ENCODE results near the gene C15orf40. TPM values are rescaled to one million over a fixed set of nuclear protein-coding genes. Genes with fewer than 3 reads are reported as not detected.
A peak's percentile ranks its signal among the peaks of the same experiment; 100 is the strongest.

The C15orf40 gene
- total and polyA plus RNA-seq, 9 of the 15 experiments (the other 6 are each of a cell fraction or from before 2014, with no cell fraction given), result 15.9 to 52.0 (median 27.0) TPM

DNA sequence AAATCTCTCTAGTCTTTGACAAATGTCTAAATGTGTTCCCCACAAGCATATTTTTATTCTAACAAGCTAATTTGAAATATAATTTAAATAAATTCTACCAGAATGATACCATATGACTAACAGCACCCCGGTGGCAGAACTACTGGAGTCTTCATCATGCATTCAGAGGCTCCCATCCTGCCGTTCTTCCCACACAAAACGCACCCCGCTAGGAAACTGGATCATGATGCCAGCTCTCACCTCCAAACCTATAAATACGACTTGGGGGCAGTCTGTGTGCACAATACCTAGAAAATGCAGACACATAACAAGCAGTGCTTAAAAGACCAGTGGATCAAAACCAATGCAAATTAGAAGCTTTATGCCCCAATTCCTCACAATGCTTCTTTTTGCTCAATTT, 67.4 kb downstream of the C15orf40 start (continued):
- no peak for TF ChIP-seq BDP1 (IDR thresholded peaks at IDR 0.05; ENCODE audit: insufficient read depth, insufficient read length)
- no peak for TF ChIP-seq NFATC3 (IDR thresholded peaks at IDR 0.05)
- TF ChIP-seq ZEB2 (IDR thresholded peaks at IDR 0.05), result no peak
- TF ChIP-seq MTA3 (IDR thresholded peaks at IDR 0.05; ENCODE audit: borderline replicate concordance), result no peak
- TF ChIP-seq SMARCC2 (IDR thresholded peaks at IDR 0.05; ENCODE audit: low read depth), result no peak
- no peak for TF ChIP-seq TAF9B (IDR thresholded peaks at IDR 0.05; ENCODE audit: partially characterized antibody)
- TF ChIP-seq PHB2 (IDR thresholded peaks at IDR 0.05; ENCODE audit: low read depth), result no peak
- TF ChIP-seq TBL1XR1 (IDR thresholded peaks at IDR 0.05; ENCODE audit: low read length in 2 of 2), result no peak
- no peak for TF ChIP-seq NCOA1 (IDR thresholded peaks at IDR 0.05; ENCODE audit: low read depth)
- TF ChIP-seq CBFB (CRISPR knock-in tag; IDR thresholded peaks at IDR 0.05), result no peak
- no peak for TF ChIP-seq MEF2D (tag; conservative IDR thresholded peaks at IDR 0.05; ENCODE audit: low read depth)
- TF ChIP-seq ZNF644 (tag; IDR thresholded peaks at IDR 0.05; ENCODE audit: low read depth), result no peak

DNA sequence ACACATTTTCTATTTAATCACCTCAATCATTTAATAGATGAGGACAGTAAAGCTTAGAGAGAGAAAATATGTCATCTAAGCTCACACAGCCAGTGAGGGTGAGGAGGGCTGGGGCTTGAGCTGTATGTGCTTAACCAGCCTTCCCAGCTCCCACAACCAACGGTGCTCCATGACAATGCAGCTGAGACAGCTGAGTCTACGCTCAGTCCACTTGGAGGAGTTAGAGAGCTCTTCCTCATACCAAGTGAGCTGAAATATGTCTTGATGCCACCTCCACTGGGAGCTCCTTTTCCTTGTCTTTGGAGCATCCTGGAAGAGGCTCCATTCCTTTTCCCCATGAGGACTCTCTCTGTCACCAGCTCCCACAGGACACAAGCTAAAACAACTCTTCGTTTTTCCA, 68.3 kb downstream of the C15orf40 start:
- 0% methylated on average over 3 of the region's 3 CpGs for WGBS (ENCODE audit: insufficient coverage, low coverage, missing lambda C conversion rate)
- Histone ChIP-seq H3K9me3 (replicated peaks; ENCODE audit: control insufficient read depth, insufficient read depth, low read depth, low read length) (no peaks in the 10 kb centered on the region), H3K36me3 (ENCODE audit: control insufficient read depth, insufficient read depth, low read length) (no peaks in the 10 kb centered on the region), H3K4me1 (replicated peaks in 1 of 2; ENCODE audit: control insufficient read depth in 2 of 2, insufficient read depth in 2 of 2, low read length in 2 of 2) (no peaks in the 10 kb centered on the region), H3K27ac (ENCODE audit: extremely low read depth, low read depth, low read length) (no peak overlapping the region), H3K4me2 (ENCODE audit: insufficient read depth, low read length) (no peak overlapping the region), H3K79me2 (ENCODE audit: control insufficient read depth, insufficient read depth, low read length) (no peaks in the 10 kb centered on the region), H2AFZ (ENCODE audit: low read depth, low read length) (no peak overlapping the region), H3K4me3 (no peak overlapping the region), H3K9ac (ENCODE audit: insufficient read depth in 1 of 2, low read depth in 2 of 2, low read length in 2 of 2) (no peak overlapping the region), H4K20me1 (replicated peaks; ENCODE audit: control insufficient read depth, insufficient read depth, low read length) (no peaks in the 10 kb centered on the region), H3K27me3 (ENCODE audit: control insufficient read depth in 2 of 2, insufficient read depth in 2 of 2, low read length in 2 of 2) (peaks cover 56 to 62% of the 10 kb centered on the region in 2 experiments), H3K9me1 (ENCODE audit: control insufficient read depth, insufficient read depth, low read length) (no peaks in the 10 kb centered on the region)
- CTCF ChIA-PET (ENCODE audit: low intra/inter-chr PET ratio), result no interaction called here
- in situ Hi-C loops (cut with MboI) (no loop called here), intact Hi-C loops (cut with micrococcal nuclease) (no loop called here)
- peak in 1 of 4 experiments; percentile 16 for DNase-seq (ENCODE audit: extremely low read depth in 1 of 4, low spot score in 3 of 4)
- BruUV-seq (replicated peaks), result no TSS peak
- FAIRE-seq, result no peak
- TF ChIP-seq MAZ (CRISPR knock-in tag; conservative IDR thresholded peaks at IDR 0.05 in 1 of 2, IDR thresholded peaks at IDR 0.05 in 1 of 2) (no peak), CTCF (IDR thresholded peaks at IDR 0.05 in 2 of 3, conservative IDR thresholded peaks at IDR 0.05 in 1 of 3; ENCODE audit: insufficient read depth in 2 of 3, low read depth in 1 of 3, low read length in 3 of 3) (peak in 2 of 3 experiments; percentile 12 to 21; a peak in 1 of 6 replicates), RAD21 (CRISPR knock-in tag; conservative IDR thresholded peaks at IDR 0.05 in 1 of 2, IDR thresholded peaks at IDR 0.05 in 1 of 2) (peak; percentile 35 to 38; a peak in 2 of 4 replicates), ZBTB1 (CRISPR knock-in tag; IDR thresholded peaks at IDR 0.05; ENCODE audit: borderline replicate concordance, low read depth) (no peak), CHCHD3 (CRISPR knock-in tag; IDR thresholded peaks at IDR 0.05) (no peak), PHTF2 (CRISPR knock-in tag; IDR thresholded peaks at IDR 0.05) (no peak)
- ATAC-seq, result peak; percentile 81
- POLR2A ChIA-PET, result interaction anchor here (0.8 kb wide), 1 partner anchor 15 kb away, joined by 4 read pairs; no protein-coding TSS in a partner anchor

All from K562 (cell line).